ENCODE data around the gene GKN2.

GRCh38 chr2:68915393-68915792, 37.3 kb downstream of the GKN2 start:
- TF ChIP-seq POLR2AphosphoS5 (IDR thresholded peaks at IDR 0.05) = no peak
- TF ChIP-seq CTCF (IDR thresholded peaks at IDR 0.05) = no peak

Data from stomach (tissue), 4 donors.